IMR-90 (cell line): ENCODE measurements around the gene WDR46. TPM values are rescaled to one million over a fixed set of nuclear protein-coding genes. Genes with fewer than 3 reads are reported as not detected.

ENCODE experiments used
- ATAC-seq: fragments of 200-7000 bp; cut with Tn5 transposase; 2 replicates; pipeline ENCODE4 v1.9.1; 2020; ENCODE audit warnings: low read depth, mild to moderate bottlenecking, moderate library complexity
- BruUV-seq: library from RNA; stranded (reverse); fragments of 400-500 nt; replicated peaks from 2 replicates; lab custom pipeline; 2021; lab: Mats Ljungman, UMichigan
- CTCF ChIA-PET: fragments of 300-600 bp; formaldehyde crosslinking; extraction: SDS; loops from one replicate; lab custom pipeline; 2021; ENCODE audit warnings: antibody characterized with exemption; lab: Yijun Ruan, JAX
- POLR2A ChIA-PET: fragments of 300-600 bp; sonication (Branson Sonifier 250); formaldehyde crosslinking; loops from one replicate; lab custom pipeline; 2022; ENCODE audit warnings: antibody characterized with exemption; ENCODE audit not compliant: unreplicated experiment; lab: Charles Lee
- DNase-seq: peaks from one replicate; pipeline ENCODE4 v3.0.0; 2013
- H2AFZ ChIP-seq: replicated peaks from 2 replicates; pipeline ENCODE3; 2013; ENCODE audit warnings: low read length, mild to moderate bottlenecking; ENCODE audit not compliant: poor library complexity
- H2AK5ac ChIP-seq: 2 replicates; pipeline ENCODE4 v1.6.1; 2013; ENCODE audit warnings: low read depth, low read length, inconsistent platforms
- H2AK9ac ChIP-seq: replicated peaks from 2 replicates; pipeline ENCODE3; 2013; ENCODE audit warnings: mild to moderate bottlenecking, low read depth, low read length, moderate library complexity; ENCODE audit not compliant: poor library complexity
- H2BK120ac ChIP-seq: 2 replicates; pipeline ENCODE4 v1.6.1; 2013; ENCODE audit warnings: low read depth, low read length, inconsistent platforms
- H2BK15ac ChIP-seq: 3 replicates; pipeline ENCODE4 v1.6.1; 2013; ENCODE audit warnings: low read depth, low read length, inconsistent platforms
- H2BK20ac ChIP-seq: 2 replicates; pipeline ENCODE4 v1.6.1; 2013; ENCODE audit warnings: low read depth, mild to moderate bottlenecking, inconsistent platforms, low read length, moderate library complexity
- H2BK5ac ChIP-seq: 2 replicates; pipeline ENCODE4 v1.6.1; 2013; ENCODE audit warnings: mild to moderate bottlenecking, low read depth, low read length, inconsistent platforms; ENCODE audit not compliant: poor library complexity, severe bottlenecking
- H3K14ac ChIP-seq: replicated peaks from 2 replicates; pipeline ENCODE4 v1.6.1; 2013; ENCODE audit warnings: low read depth, low read length, inconsistent platforms
- H3K18ac ChIP-seq: 2 replicates; pipeline ENCODE4 v1.6.1; 2013; ENCODE audit warnings: low read depth, low read length, control low read depth
- H3K23ac ChIP-seq: 2 replicates; pipeline ENCODE4 v1.6.1; 2013; ENCODE audit warnings: low read depth, low read length, inconsistent platforms
- H3K27ac ChIP-seq: 2 replicates; pipeline ENCODE4 v1.5.1; 2013; ENCODE audit warnings: mild to moderate bottlenecking, control low read depth, low read length; ENCODE audit not compliant: insufficient read depth
- H3K27me3 ChIP-seq: 2 replicates; pipeline ENCODE4 v1.6.1; 2013; ENCODE audit warnings: low read length; ENCODE audit not compliant: control insufficient read depth, insufficient read depth
- H3K36me3 ChIP-seq: 2 replicates; pipeline ENCODE4 v1.6.1; 2013; ENCODE audit warnings: low read length, mixed read lengths; ENCODE audit not compliant: control insufficient read depth, insufficient read depth
- H3K4ac ChIP-seq: 2 replicates; pipeline ENCODE4 v1.6.1; 2013; ENCODE audit warnings: low read depth, low read length, inconsistent platforms
- H3K4me1 ChIP-seq: 2 replicates; pipeline ENCODE4 v1.6.1; 2013; ENCODE audit warnings: low read length, mixed read lengths; ENCODE audit not compliant: control insufficient read depth, insufficient read depth
- H3K4me2 ChIP-seq: 2 replicates; pipeline ENCODE4 v1.6.1; 2013; ENCODE audit warnings: low read depth, mild to moderate bottlenecking, control low read depth, low read length, moderate library complexity
- H3K4me3 ChIP-seq: 2 replicates; pipeline ENCODE4 v1.5.1; 2013; ENCODE audit warnings: low read depth, mild to moderate bottlenecking, control low read depth, low read length, moderate library complexity; ENCODE audit not compliant: insufficient read depth
- H3K56ac ChIP-seq: 2 replicates; pipeline ENCODE4 v1.6.1; 2013; ENCODE audit warnings: low read length, inconsistent platforms; ENCODE audit not compliant: insufficient read depth; ENCODE audit errors: extremely low read depth
- H3K79me1 ChIP-seq, 2 experiments: 2 replicates each; pipeline ENCODE4 v1.6.1; 2013; ENCODE audit warnings: low read length in 2 of 2, inconsistent platforms in 1 of 2, low read depth in 1 of 2
- H3K9ac ChIP-seq: 2 replicates; pipeline ENCODE4 v1.6.1; 2013; ENCODE audit warnings: low read depth, low read length, control low read depth
- H3K9me1 ChIP-seq: 2 replicates; pipeline ENCODE4 v1.6.1; 2013; ENCODE audit warnings: low read length, inconsistent platforms; ENCODE audit not compliant: insufficient read depth
- H3K9me3 ChIP-seq: 2 replicates; pipeline ENCODE4 v1.6.1; 2013; ENCODE audit warnings: low read length; ENCODE audit not compliant: control insufficient read depth, insufficient read depth
- H4K20me1 ChIP-seq: 2 replicates; pipeline ENCODE4 v1.6.1; 2013; ENCODE audit warnings: low read length, inconsistent platforms; ENCODE audit not compliant: insufficient read depth
- H4K5ac ChIP-seq: 2 replicates; pipeline ENCODE4 v1.6.1; 2013; ENCODE audit warnings: mild to moderate bottlenecking, low read depth, low read length, control low read depth
- H4K8ac ChIP-seq, 2 experiments: 2 replicates each; pipeline ENCODE4 v1.6.1; 2013; ENCODE audit warnings: low read depth in 2 of 2, low read length in 2 of 2, control low read depth in 1 of 2, inconsistent platforms in 1 of 2
- H4K91ac ChIP-seq: 2 replicates; pipeline ENCODE4 v1.6.1; 2013; ENCODE audit warnings: low read depth, low read length, inconsistent platforms; ENCODE audit not compliant: insufficient read depth
- BHLHE40 ChIP-seq: fragments of 150-350 bp; IDR thresholded peaks from 2 replicates; pipeline ENCODE4 v1.6.1; 2016; ENCODE audit warnings: mild to moderate bottlenecking, low read depth, low read length
- CEBPB ChIP-seq: IDR thresholded peaks from 2 replicates; pipeline ENCODE4 v1.6.1; 2012; ENCODE audit warnings: low read depth, low read length, improper control_type of control experiment
- MAFK ChIP-seq: IDR thresholded peaks from 2 replicates; pipeline ENCODE4 v1.6.1; 2012; ENCODE audit warnings: low read depth, low read length, improper control_type of control experiment
- MAZ ChIP-seq: IDR thresholded peaks from 2 replicates; pipeline ENCODE4 v1.6.1; 2012; ENCODE audit warnings: low read depth, mild to moderate bottlenecking, low read length, improper control_type of control experiment, moderate library complexity, borderline replicate concordance
- MXI1 ChIP-seq: IDR thresholded peaks from 2 replicates; pipeline ENCODE4 v1.6.1; 2012; ENCODE audit warnings: low read depth, mild to moderate bottlenecking, low read length, moderate library complexity, borderline replicate concordance
- NFE2L2 ChIP-seq: fragments of 150-350 bp; IDR thresholded peaks from 2 replicates; pipeline ENCODE4 v1.6.1; 2016; ENCODE audit warnings: low read depth, mild to moderate bottlenecking, low read length
- POLR2A ChIP-seq: IDR thresholded peaks from 2 replicates; pipeline ENCODE4 v1.6.1; 2012; ENCODE audit warnings: mild to moderate bottlenecking, low read depth, low read length
- RFX5 ChIP-seq: IDR thresholded peaks from 2 replicates; pipeline ENCODE4 v1.8.0; 2012; ENCODE audit warnings: low read depth, mild to moderate bottlenecking, low read length, moderate library complexity
- SMC3 ChIP-seq: fragments of 150-350 bp; IDR thresholded peaks from 2 replicates; pipeline ENCODE4 v1.6.1; 2016; ENCODE audit warnings: low read depth, mild to moderate bottlenecking, antibody characterized with exemption, low read length, moderate library complexity
- WGBS, 2 experiments: methylation state at CpG; one replicate each; pipeline versions ENCODE4 v1.1.5 to v1.1.7; 2013; ENCODE audit warnings: missing lambda C conversion rate in 2 of 2; ENCODE audit not compliant: insufficient read length in 1 of 2; ENCODE audit errors: extremely low coverage in 2 of 2; 5-methylcytosine and 5-hydroxymethylcytosine counted together
- dilution Hi-C: fragments of 300-500 bp; cut with HindIII; formaldehyde crosslinking; loops from one replicate; pipeline ENCODE4 v1.14.3; 2018; ENCODE audit warnings: low sequenced_read_pairs; ENCODE audit not compliant: unreplicated experiment
- in situ Hi-C: fragments of 300-500 bp; cut with MboI; formaldehyde crosslinking; loops from 3 replicates; pipeline ENCODE4 v1.14.3; 2019; ENCODE audit warnings: low sequenced_read_pairs, inconsistent platforms, mixed read lengths
- intact Hi-C: fragments of 100-400 bp; cut with micrococcal nuclease; formaldehyde crosslinking; loops from 2 replicates; pipeline ENCODE4 v1.10.0; 2022
- polyA plus RNA-seq, 3 experiments: library from polyadenylated mRNA; depleted of rRNA; stranded (reverse); fragments of >200 nt; gene quantifications; 2 replicates each; pipeline ENCODE4 v1.2.3, GENCODE V29; 2012; ENCODE audit warnings: low replicate concordance in 1 of 3
- total RNA-seq: library from RNA; depleted of rRNA; stranded (reverse); fragments of >200 nt; gene quantifications from 2 replicates; pipeline ENCODE4 v1.2.3, GENCODE V29; 2012
- TF ChIP-seq, protein P1 (sequence below): conservative IDR thresholded peaks from 2 replicates; pipeline ENCODE4 v1.5.1; 2012; ENCODE audit warnings: mild to moderate bottlenecking, low read depth, low read length, improper control_type of control experiment
- TF ChIP-seq, protein P2 (sequence below): fragments of 150-350 bp; IDR thresholded peaks from 2 replicates; pipeline ENCODE4 v1.6.1; 2016; ENCODE audit warnings: low read depth, mild to moderate bottlenecking, low read length, moderate library complexity, borderline replicate concordance

Gene WDR46
- total and polyA plus RNA-seq, 2 of the 4 experiments (the other 2 are of a cell fraction) = 73.8 to 81.6 TPM

DNA sequence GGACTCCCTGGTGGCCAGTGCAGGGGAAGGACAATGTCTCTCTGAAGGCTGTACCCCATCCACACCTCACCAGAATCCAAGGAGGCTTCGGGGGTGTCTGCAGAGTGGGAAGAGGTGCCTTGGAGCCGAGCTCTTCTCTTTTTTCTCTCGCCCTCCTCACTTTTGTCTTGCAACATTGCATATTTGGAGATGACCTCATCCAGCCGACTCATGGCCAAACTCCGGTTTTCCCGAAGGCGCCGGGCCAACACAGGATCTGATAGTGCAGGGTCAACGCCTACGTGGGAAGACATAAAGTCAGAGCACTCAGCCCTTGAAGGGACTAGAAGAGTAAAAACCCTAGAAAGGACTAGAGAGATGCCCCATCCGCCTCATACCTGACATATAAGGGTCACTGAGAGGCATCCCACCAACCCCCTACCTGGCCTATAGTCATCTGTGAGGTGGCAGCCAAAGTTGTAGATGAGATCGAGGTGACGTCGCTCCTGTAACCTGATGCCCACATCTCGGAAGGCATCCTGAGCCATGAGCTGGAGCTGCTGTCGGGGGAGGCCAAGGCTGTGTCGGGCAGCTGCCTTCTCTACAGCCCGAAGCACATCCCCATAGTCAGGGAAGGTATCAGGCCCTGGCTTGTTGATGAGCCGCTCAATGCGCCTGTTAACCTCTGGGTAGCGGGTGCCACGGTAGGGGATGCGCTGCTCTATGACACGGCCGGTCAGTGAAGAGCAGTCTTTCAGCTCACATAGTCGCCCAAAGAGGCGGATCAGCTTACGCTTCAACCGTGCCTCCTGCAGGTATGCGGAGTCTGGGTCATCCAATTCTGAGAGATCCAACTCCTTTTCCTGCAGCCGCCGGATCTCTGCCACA lies 31.5 kb upstream of the WDR46 start:
- H3K36me3 ChIP-seq = peaks cover 28% of the 10 kb centered on the region
- WGBS, 2 experiments = 78% methylated on average over 17 of the region's 32 CpGs; no CpG with 5 or more reads in 1 of the 2 experiments
- H2BK20ac ChIP-seq = peak overlapping the region; percentile 89
- H3K9me3 ChIP-seq = no peaks in the 10 kb centered on the region
- H3K4ac ChIP-seq = peak overlapping the region; percentile 98
- H3K79me1 ChIP-seq = peaks cover 30 to 58% of the 10 kb centered on the region in 2 experiments
- peak overlapping the region; percentile 89 for H3K9ac ChIP-seq
- H3K9me1 ChIP-seq = peaks cover 17% of the 10 kb centered on the region
- peak overlapping the region; percentile 78 for H3K4me2 ChIP-seq
- peak overlapping the region; percentile 83 to 93 for H4K8ac ChIP-seq
- peak overlapping the region; percentile 98 for H3K27ac ChIP-seq
- DNase-seq (peak; percentile 96), ATAC-seq (peak; percentile 8)
- H4K20me1 ChIP-seq = peaks cover 10% of the 10 kb centered on the region
- peak overlapping the region; percentile 71 for H2AFZ ChIP-seq
- H4K5ac ChIP-seq = peak overlapping the region; percentile 80
- no peaks in the 10 kb centered on the region for H3K27me3 ChIP-seq
- POLR2A ChIA-PET = interaction anchor here (1.0 kb wide), 1 partner anchor 349 kb away, joined by 4 read pairs; no protein-coding TSS in a partner anchor
- H3K18ac ChIP-seq = peak overlapping the region; percentile 74
- in situ Hi-C loops (no loop called here), intact Hi-C loops (no loop called here), dilution Hi-C loops (no loop called here)
- CTCF ChIA-PET = no interaction called here
- H3K4me3 ChIP-seq = peak overlapping the region; percentile 25
- BruUV-seq = no TSS peak
- peak overlapping the region; percentile 95 for H3K14ac ChIP-seq
- H2BK15ac ChIP-seq = peak overlapping the region; percentile 90
- TF ChIP-seq MXI1 = no peak
- peak; percentile 98 for TF ChIP-seq CEBPB
- 0 out of 2 replicates have a peak, but pooled peaks have one; percentile 0 for TF ChIP-seq MAZ
- TF ChIP-seq, protein P1, sequence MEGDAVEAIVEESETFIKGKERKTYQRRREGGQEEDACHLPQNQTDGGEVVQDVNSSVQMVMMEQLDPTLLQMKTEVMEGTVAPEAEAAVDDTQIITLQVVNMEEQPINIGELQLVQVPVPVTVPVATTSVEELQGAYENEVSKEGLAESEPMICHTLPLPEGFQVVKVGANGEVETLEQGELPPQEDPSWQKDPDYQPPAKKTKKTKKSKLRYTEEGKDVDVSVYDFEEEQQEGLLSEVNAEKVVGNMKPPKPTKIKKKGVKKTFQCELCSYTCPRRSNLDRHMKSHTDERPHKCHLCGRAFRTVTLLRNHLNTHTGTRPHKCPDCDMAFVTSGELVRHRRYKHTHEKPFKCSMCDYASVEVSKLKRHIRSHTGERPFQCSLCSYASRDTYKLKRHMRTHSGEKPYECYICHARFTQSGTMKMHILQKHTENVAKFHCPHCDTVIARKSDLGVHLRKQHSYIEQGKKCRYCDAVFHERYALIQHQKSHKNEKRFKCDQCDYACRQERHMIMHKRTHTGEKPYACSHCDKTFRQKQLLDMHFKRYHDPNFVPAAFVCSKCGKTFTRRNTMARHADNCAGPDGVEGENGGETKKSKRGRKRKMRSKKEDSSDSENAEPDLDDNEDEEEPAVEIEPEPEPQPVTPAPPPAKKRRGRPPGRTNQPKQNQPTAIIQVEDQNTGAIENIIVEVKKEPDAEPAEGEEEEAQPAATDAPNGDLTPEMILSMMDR = no peak
- peak; percentile 24; the same call in 1 of the 2 replicates for TF ChIP-seq MAFK
- TF ChIP-seq POLR2A = peak; percentile 67; the same call in 1 of the 2 replicates
- TF ChIP-seq BHLHE40 = 0 out of 2 replicates have a peak, but pooled peaks have one; percentile 4
- TF ChIP-seq RFX5 = no peak
- TF ChIP-seq NFE2L2 = peak; percentile 55; the same call in 1 of the 2 replicates
- TF ChIP-seq, protein P2, sequence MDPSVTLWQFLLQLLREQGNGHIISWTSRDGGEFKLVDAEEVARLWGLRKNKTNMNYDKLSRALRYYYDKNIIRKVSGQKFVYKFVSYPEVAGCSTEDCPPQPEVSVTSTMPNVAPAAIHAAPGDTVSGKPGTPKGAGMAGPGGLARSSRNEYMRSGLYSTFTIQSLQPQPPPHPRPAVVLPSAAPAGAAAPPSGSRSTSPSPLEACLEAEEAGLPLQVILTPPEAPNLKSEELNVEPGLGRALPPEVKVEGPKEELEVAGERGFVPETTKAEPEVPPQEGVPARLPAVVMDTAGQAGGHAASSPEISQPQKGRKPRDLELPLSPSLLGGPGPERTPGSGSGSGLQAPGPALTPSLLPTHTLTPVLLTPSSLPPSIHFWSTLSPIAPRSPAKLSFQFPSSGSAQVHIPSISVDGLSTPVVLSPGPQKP = no peak
- TF ChIP-seq SMC3 = no peak
- peak overlapping the region; percentile 93 for H2BK120ac ChIP-seq
- H3K23ac ChIP-seq = peak overlapping the region; percentile 96
- peak overlapping the region; percentile 98 for H2AK9ac ChIP-seq
- peak overlapping the region; percentile 97 for H2BK5ac ChIP-seq
- peaks cover 31% of the 10 kb centered on the region for H3K4me1 ChIP-seq
- H4K91ac ChIP-seq = peak overlapping the region; percentile 96
- peak overlapping the region; percentile 84 for H3K56ac ChIP-seq
- H2AK5ac ChIP-seq = peak overlapping the region; percentile 99
